Caco-2 (cell line): ENCODE data around the gene ARHGAP19. TPM values are rescaled to one million over a fixed set of nuclear protein-coding genes. Genes with fewer than 3 reads are reported as not detected.

Source experiments
- BruUV-seq: library from RNA; stranded (reverse); fragments of 400-500 nt; replicated peaks from 2 replicates; lab custom pipeline; 2021; lab: Mats Ljungman, UMichigan
- CTCF ChIA-PET: fragments of 300-600 bp; sonication (Branson Sonifier 250); formaldehyde crosslinking; loops from one replicate; lab custom pipeline; 2022; ENCODE audit warnings: antibody characterized with exemption; lab: Charles Lee
- POLR2A ChIA-PET: fragments of 300-600 bp; sonication (Branson Sonifier 250); formaldehyde crosslinking; loops from one replicate; lab custom pipeline; 2022; ENCODE audit warnings: antibody characterized with exemption; lab: Charles Lee
- DNase-seq, 2 experiments: peaks; one replicate each; pipeline versions ENCODE4 v3.0.0 to v3.0.0-alpha.2; 2020 to 2022
- H3K27me3 ChIP-seq: replicated peaks from 2 replicates; pipeline ENCODE4 v1.6.0; 2011; ENCODE audit warnings: low read length; ENCODE audit not compliant: control insufficient read depth, insufficient read depth
- H3K36me3 ChIP-seq: 2 replicates; pipeline ENCODE4 v1.5.1; 2011; ENCODE audit warnings: low read length; ENCODE audit not compliant: control insufficient read depth, insufficient read depth
- H3K4me1 ChIP-seq: fragments of 250-450 bp; sonication (Bioruptor Pico); 2 replicates; pipeline ENCODE4 v1.5.1; 2020; ENCODE audit warnings: mild to moderate bottlenecking
- H3K4me3 ChIP-seq: 2 replicates; pipeline ENCODE4 v1.5.1; 2011; ENCODE audit warnings: low read depth, mild to moderate bottlenecking, control low read depth, low read length
- H3K9me3 ChIP-seq: fragments of 250-450 bp; sonication (Bioruptor Pico); 2 replicates; pipeline ENCODE4 v1.5.1; 2020; ENCODE audit warnings: mild to moderate bottlenecking, moderate library complexity
- H3K27ac Mint-ChIP-seq: one replicate; pipeline ENCODE4 v1.8.0; 2022; ENCODE audit warnings: mixed read lengths; ENCODE audit not compliant: unreplicated experiment
- H3K27me3 Mint-ChIP-seq: one replicate; pipeline ENCODE4 v1.8.0; 2022; ENCODE audit warnings: mixed read lengths; ENCODE audit not compliant: insufficient read depth, unreplicated experiment
- H3K36me3 Mint-ChIP-seq: one replicate; pipeline ENCODE4 v1.8.0; 2022; ENCODE audit warnings: mild to moderate bottlenecking, mixed read lengths; ENCODE audit not compliant: insufficient read depth, unreplicated experiment
- H3K4me1 Mint-ChIP-seq: one replicate; pipeline ENCODE4 v1.8.0; 2022; ENCODE audit warnings: low read depth, mixed read lengths; ENCODE audit not compliant: unreplicated experiment
- H3K4me3 Mint-ChIP-seq: one replicate; pipeline ENCODE4 v1.8.0; 2022; ENCODE audit warnings: mild to moderate bottlenecking, moderate library complexity, mixed read lengths; ENCODE audit not compliant: unreplicated experiment
- H3K9me3 Mint-ChIP-seq: one replicate; pipeline ENCODE4 v1.8.0; 2022; ENCODE audit warnings: mixed read lengths; ENCODE audit not compliant: unreplicated experiment
- CTCF ChIP-seq, 2 experiments: fragments of 200-600 bp in 1 of 2; IDR thresholded peaks; 1 replicate in 1 of 2; 2 replicates in 1 of 2; pipeline versions ENCODE4 v1.5.1 to v1.8.0; 2011 to 2022; ENCODE audit warnings: antibody characterized with exemption in 1 of 2, control low read depth in 1 of 2, inconsistent platforms in 1 of 2, low read depth in 1 of 2, low read length in 1 of 2, mild to moderate bottlenecking in 1 of 2, moderate library complexity in 1 of 2; ENCODE audit not compliant: insufficient read depth in 1 of 2, severe bottlenecking in 1 of 2, unreplicated experiment in 1 of 2
- intact Hi-C: fragments of 100-400 bp; cut with micrococcal nuclease; formaldehyde crosslinking; loops from one replicate; pipeline ENCODE4 v1.10.0; 2022; ENCODE audit not compliant: unreplicated experiment
- total RNA-seq: library from RNA; stranded (reverse); gene quantifications from 2 replicates; pipeline ENCODE4 v1.2.3, GENCODE V29; 2022

ARHGAP19 gene
- total RNA-seq, 1 experiment from 2014 or later = 13.9 TPM

- Mint-ChIP-seq H3K4me1 (peaks cover 7% of the 10 kb centered on the region), H3K4me3 (peak within 1 kb of the TSS; percentile 71), H3K27ac (no peak within 1 kb of the TSS), H3K9me3 (no peaks in the 10 kb centered on the region), H3K36me3 (no peaks in the 10 kb centered on the region), H3K27me3 (peaks cover 24% of the 10 kb centered on the region)
- H3K36me3 ChIP-seq = no peaks in the 10 kb centered on the region
- BruUV-seq = no TSS peak
- intact Hi-C loops = no loop called here
- H3K4me3 ChIP-seq = peak within 1 kb of the TSS; percentile 44
- ChIA-PET CTCF (interaction anchor here (2.0 kb wide), 1 partner anchor 23 kb away, joined by 4 read pairs; no protein-coding TSS in a partner anchor), POLR2A (no interaction called here)
- no peaks in the 10 kb centered on the region for H3K27me3 ChIP-seq
- peaks cover 6% of the 10 kb centered on the region; the same call in 1 of the 2 replicates for H3K4me1 ChIP-seq
- TF ChIP-seq CTCF (IDR thresholded peaks at IDR 0.05; ENCODE audit: insufficient read depth in 1 of 2, low read depth in 1 of 2, low read length in 1 of 2, severe bottlenecking in 1 of 2, unreplicated experiment in 1 of 2) = peak in 1 of 2 experiments; percentile 16
- no peaks in the 10 kb centered on the region for H3K9me3 ChIP-seq
- peak in 1 of 2 experiments; percentile 63 for DNase-seq
These were observed 106.9 kb downstream of the ARHGAP19 start, which contains the start of gene SLIT1 for GRCh38 chr10:97185326-97186058. TSS of gene SLIT1 (minus strand) at chr10:97185959. CDS start at chr10:97185674, 285 bp downstream.

GRCh38 chr10:97184971-97185325 lies 107.5 kb downstream of the ARHGAP19 start:
- H3K27me3 ChIP-seq = no peaks in the 10 kb centered on the region
- no peaks in the 10 kb centered on the region for H3K9me3 Mint-ChIP-seq

GRCh38 chr10:97183314-97183713 lies 109.1 kb downstream of the ARHGAP19 start:
- Histone ChIP-seq H3K4me3 (no peak overlapping the region), H3K4me1 (no peaks in the 10 kb centered on the region), H3K36me3 (no peaks in the 10 kb centered on the region), H3K27me3 (no peaks in the 10 kb centered on the region), H3K9me3 (no peaks in the 10 kb centered on the region)
- H3K4me3 Mint-ChIP-seq = no peak overlapping the region
- no peak overlapping the region for H3K27ac Mint-ChIP-seq
- H3K27me3 Mint-ChIP-seq = peaks cover 31% of the 10 kb centered on the region
- intact Hi-C loops = no loop called here
- H3K9me3 Mint-ChIP-seq = no peaks in the 10 kb centered on the region
- ChIA-PET CTCF (no interaction called here), POLR2A (no interaction called here)
- TF ChIP-seq CTCF (IDR thresholded peaks at IDR 0.05; ENCODE audit: insufficient read depth in 1 of 2, low read depth in 1 of 2, low read length in 1 of 2, severe bottlenecking in 1 of 2, unreplicated experiment in 1 of 2) = no peak
- no TSS peak for BruUV-seq
- H3K4me1 Mint-ChIP-seq = no peaks in the 10 kb centered on the region
- DNase-seq = no peak
- no peaks in the 10 kb centered on the region for H3K36me3 Mint-ChIP-seq

More at GRCh38 chr10:97184971-97185325, 107.5 kb downstream of the ARHGAP19 start:
- no TSS peak for BruUV-seq
- H3K27ac Mint-ChIP-seq = no peak overlapping the region
- DNase-seq = no peak
- Histone ChIP-seq H3K36me3 (no peaks in the 10 kb centered on the region), H3K4me3 (no peak overlapping the region), H3K4me1 (peaks cover 2% of the 10 kb centered on the region; the same call in 1 of the 2 replicates), H3K9me3 (no peaks in the 10 kb centered on the region)
- H3K27me3 Mint-ChIP-seq = peaks cover 27% of the 10 kb centered on the region
- ChIA-PET POLR2A (no interaction called here), CTCF (interaction anchor here (2.0 kb wide), 1 partner anchor 24 kb away, joined by 4 read pairs; no protein-coding TSS in a partner anchor)
- H3K4me3 Mint-ChIP-seq = peak overlapping the region; percentile 59
- H3K36me3 Mint-ChIP-seq = no peaks in the 10 kb centered on the region
- intact Hi-C loops = no loop called here
- peaks cover 3% of the 10 kb centered on the region for H3K4me1 Mint-ChIP-seq
- TF ChIP-seq CTCF (IDR thresholded peaks at IDR 0.05; ENCODE audit: insufficient read depth in 1 of 2, low read depth in 1 of 2, low read length in 1 of 2, severe bottlenecking in 1 of 2, unreplicated experiment in 1 of 2) = no peak
